C4-2B (cell line): ENCODE measurements around the gene DDX54.

Source experiments
- ZFX ChIP-seq: fragments of 450-650 bp; IDR thresholded peaks from 2 replicates; pipeline ENCODE4 v1.6.1; 2017
- TF ChIP-seq, protein P1 (sequence below): fragments of 450-650 bp; conservative IDR thresholded peaks from 2 replicates; pipeline ENCODE4 v1.5.1; 2017; ENCODE audit warnings: mild to moderate bottlenecking

DNA sequence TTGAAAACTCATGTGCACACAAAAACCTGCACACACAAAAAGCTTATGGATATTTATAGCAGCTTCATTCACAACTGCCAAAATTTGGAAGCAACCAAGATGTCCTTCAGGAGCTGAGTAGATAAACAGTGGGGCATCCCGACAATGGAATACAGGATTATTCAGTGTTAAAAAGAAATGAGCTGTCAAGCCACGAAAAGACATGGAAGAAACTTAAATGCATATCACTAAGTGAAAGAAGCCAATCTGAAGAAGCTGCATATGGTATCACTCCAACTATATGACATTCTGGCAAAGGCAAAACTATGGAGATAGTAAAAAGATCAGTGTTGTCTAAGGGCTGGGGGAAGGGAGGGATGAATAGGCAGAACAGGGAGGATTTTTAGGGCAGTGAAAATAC, 30.7 kb upstream of the DDX54 start:
- TF ChIP-seq, protein P1, sequence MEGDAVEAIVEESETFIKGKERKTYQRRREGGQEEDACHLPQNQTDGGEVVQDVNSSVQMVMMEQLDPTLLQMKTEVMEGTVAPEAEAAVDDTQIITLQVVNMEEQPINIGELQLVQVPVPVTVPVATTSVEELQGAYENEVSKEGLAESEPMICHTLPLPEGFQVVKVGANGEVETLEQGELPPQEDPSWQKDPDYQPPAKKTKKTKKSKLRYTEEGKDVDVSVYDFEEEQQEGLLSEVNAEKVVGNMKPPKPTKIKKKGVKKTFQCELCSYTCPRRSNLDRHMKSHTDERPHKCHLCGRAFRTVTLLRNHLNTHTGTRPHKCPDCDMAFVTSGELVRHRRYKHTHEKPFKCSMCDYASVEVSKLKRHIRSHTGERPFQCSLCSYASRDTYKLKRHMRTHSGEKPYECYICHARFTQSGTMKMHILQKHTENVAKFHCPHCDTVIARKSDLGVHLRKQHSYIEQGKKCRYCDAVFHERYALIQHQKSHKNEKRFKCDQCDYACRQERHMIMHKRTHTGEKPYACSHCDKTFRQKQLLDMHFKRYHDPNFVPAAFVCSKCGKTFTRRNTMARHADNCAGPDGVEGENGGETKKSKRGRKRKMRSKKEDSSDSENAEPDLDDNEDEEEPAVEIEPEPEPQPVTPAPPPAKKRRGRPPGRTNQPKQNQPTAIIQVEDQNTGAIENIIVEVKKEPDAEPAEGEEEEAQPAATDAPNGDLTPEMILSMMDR = no peak
- no peak for TF ChIP-seq ZFX
